ENCODE data around the gene EXD1.

EXD1 gene

DNA sequence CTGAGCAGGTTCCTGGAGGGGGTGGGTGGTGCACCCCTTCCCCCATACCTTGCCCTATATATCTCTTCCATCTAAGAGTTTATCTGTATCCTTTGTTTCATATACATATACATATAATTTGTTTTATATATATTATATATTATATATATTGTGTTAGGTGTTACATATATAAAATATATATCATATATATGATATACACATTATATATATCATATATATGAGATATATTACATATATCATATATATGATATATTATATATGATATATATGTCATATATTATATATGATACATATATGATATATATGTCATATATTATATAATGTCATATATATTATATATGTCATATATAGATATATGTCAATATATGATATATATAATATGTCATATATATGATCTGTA is 31.1 kb downstream of the EXD1 start:
- DNase-seq (ENCODE audit: low read depth), result no peak
- no peak overlapping the region for H3K4me3 ChIP-seq (ENCODE audit: low read depth, low read length)
- TF ChIP-seq, protein P1, sequence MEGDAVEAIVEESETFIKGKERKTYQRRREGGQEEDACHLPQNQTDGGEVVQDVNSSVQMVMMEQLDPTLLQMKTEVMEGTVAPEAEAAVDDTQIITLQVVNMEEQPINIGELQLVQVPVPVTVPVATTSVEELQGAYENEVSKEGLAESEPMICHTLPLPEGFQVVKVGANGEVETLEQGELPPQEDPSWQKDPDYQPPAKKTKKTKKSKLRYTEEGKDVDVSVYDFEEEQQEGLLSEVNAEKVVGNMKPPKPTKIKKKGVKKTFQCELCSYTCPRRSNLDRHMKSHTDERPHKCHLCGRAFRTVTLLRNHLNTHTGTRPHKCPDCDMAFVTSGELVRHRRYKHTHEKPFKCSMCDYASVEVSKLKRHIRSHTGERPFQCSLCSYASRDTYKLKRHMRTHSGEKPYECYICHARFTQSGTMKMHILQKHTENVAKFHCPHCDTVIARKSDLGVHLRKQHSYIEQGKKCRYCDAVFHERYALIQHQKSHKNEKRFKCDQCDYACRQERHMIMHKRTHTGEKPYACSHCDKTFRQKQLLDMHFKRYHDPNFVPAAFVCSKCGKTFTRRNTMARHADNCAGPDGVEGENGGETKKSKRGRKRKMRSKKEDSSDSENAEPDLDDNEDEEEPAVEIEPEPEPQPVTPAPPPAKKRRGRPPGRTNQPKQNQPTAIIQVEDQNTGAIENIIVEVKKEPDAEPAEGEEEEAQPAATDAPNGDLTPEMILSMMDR (conservative IDR thresholded peaks at IDR 0.05; ENCODE audit: low read depth, low read length), result no peak

DNA sequence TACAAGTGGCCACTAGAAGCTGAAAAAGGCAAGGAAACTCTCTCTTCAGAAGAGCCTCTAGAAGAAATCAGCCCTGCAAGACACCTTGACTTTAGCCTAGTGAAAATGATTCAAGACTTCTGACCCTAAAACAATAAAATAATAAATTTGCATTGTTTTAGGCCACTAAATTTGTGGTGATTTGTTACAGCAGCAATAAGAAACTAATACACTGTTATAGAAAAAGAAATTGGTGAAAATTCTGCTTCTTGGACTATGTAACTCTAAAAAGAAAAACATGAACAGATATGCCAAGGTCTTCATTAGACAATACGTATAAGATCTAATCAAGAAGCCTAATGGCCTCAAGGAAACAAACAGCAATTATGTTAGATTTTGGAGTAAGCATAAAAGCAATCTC is 36.1 kb downstream of the EXD1 start:
- TF ChIP-seq, protein P1 (conservative IDR thresholded peaks at IDR 0.05; ENCODE audit: low read depth, low read length), result no peak
- no peak for DNase-seq (ENCODE audit: low read depth)
- no peak overlapping the region for H3K4me3 ChIP-seq (ENCODE audit: low read depth, low read length)

DNA sequence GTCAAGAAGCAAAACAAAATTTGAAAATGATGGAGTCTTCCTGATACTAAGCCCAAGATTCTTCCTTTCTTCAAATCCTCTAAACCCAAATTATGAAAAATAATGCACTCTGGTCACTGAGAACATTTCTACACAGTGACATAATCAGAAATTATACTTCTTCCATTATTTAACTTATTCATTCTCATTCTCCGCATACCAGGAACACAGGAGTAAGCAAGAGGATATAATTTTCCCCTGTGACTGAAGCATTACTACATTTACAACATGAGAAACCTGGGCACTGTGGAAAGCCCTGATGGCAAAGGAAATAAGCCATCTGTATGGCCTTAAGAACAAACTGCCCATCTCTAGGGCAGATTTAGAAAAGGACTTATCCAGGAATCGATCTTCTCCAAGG is 47.0 kb downstream of the EXD1 start:
- no peak overlapping the region for H3K4me3 ChIP-seq (ENCODE audit: low read depth, low read length)
- peak; percentile 41 for DNase-seq (ENCODE audit: low read depth)
- TF ChIP-seq, protein P1 (conservative IDR thresholded peaks at IDR 0.05; ENCODE audit: low read depth, low read length), result no peak

DNA sequence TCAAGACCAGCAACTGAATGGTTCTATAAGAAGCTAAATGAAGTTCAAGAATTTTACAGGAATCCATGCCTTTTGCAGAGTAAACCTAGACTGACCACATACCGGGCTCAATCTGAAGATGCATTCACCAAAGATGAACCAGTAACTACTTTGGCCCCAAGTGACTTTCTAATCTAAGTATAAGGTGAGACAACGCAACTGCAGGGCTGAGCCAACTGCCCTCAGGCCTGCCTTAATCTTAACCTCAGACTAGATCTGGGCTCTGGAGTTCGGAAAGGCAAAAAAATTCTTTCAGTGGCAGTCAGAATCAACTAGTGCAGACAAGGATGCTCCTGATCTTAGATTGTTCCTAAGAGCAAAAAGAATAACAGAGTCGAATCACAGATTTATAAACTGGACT is 48.3 kb downstream of the EXD1 start:
- H3K4me3 ChIP-seq (ENCODE audit: low read depth, low read length), result no peak overlapping the region
- TF ChIP-seq, protein P1 (conservative IDR thresholded peaks at IDR 0.05; ENCODE audit: low read depth, low read length), result no peak

DNA sequence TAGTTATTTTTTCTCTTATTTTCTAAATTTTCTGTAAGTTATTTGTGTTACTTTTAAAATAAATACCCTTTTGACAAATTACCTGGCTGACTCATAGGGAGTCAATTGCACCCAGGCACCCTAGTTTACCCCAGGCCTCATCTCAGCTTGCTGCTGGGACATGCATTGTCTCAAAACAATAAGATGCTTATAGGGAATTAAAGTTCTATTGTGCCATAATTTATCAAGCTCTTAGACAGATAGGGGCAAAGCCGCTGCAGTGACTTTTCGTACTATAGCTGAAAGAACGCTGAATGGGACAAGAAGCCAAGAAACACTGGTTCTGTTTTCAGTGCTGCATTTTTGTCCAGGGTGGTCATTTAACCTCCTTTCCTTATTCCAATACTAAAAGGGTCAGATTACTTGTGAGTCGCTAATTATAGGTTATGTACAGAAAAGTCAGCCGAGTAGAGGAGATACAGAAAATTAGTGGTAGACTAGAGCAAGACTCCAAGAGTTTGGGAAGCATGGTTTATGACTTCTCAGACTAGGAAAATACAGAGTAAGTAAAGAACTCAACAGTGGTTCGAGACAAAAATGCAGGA is 50.3 kb downstream of the EXD1 start:
- TF ChIP-seq, protein P1 (conservative IDR thresholded peaks at IDR 0.05; ENCODE audit: low read depth, low read length), result no peak
- no peak overlapping the region for H3K4me3 ChIP-seq (ENCODE audit: low read depth, low read length)
- no peak for DNase-seq (ENCODE audit: low read depth)

More for the DNA sequence above, 48.3 kb downstream of the EXD1 start:
- DNase-seq (ENCODE audit: low read depth), result no peak

DNA sequence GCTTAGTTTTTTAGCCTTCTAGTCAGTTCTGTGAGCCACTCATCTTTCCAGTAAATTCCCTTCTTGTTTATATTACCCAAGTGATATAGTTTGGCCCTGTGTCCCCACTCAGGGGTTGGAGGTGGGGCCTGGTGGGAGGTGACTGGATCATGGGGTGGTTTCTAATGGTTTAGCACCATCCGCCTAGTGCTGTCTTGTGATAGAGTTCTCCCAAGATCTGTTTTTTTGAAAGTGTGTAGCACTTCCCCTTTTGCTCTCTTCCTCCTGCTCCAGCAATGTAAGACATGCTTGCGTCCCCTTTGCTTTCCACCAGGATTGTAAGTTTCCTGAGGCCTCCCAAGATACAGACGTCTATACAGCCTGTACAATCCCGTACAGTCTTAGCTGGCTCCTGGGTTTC is 60.8 kb downstream of the EXD1 start:
- no peak for DNase-seq (ENCODE audit: low read depth)
- no peak overlapping the region for H3K4me3 ChIP-seq (ENCODE audit: low read depth, low read length)
- TF ChIP-seq, protein P1 (conservative IDR thresholded peaks at IDR 0.05; ENCODE audit: low read depth, low read length), result no peak

DNA sequence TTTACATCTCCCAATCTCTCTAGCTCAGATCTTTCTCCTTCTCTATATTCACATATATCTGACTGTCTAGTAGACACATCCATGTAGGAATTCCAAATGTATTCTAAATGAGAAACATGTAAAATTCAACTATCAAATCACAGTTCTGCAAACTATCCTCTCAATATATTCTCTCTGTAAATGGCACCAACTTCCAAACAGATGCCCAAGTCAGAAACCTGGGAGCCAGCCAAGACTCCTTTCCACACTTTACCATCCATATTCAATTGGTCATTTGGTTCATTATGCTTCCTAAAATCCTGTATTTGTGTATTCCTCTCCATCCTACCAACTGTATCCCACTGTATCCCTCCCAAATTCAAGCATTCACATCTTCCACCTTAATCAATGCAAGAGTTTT is 61.5 kb downstream of the EXD1 start:
- no peak overlapping the region for H3K4me3 ChIP-seq (ENCODE audit: low read depth, low read length)
- no peak for DNase-seq (ENCODE audit: low read depth)
- TF ChIP-seq, protein P1 (conservative IDR thresholded peaks at IDR 0.05; ENCODE audit: low read depth, low read length), result no peak

Measured in choroid plexus epithelial cell (primary cell).